SK-N-SH (cell line): ENCODE measurements around the gene DOCK8. TPM values are rescaled to one million over a fixed set of nuclear protein-coding genes. Genes with fewer than 3 reads are reported as not detected.

Experiments used
- CTCF ChIA-PET: fragments of 300-600, 350-600 bp; formaldehyde crosslinking; extraction: SDS; loops from one replicate; lab custom pipeline; 2021; lab: Yijun Ruan, JAX
- POLR2A ChIA-PET: fragments of 350-600 bp; sonication (Branson Sonifier 250); formaldehyde crosslinking; extraction: SDS; loops from one replicate; lab custom pipeline; 2020; ENCODE audit warnings: antibody characterized with exemption, inconsistent platforms; lab: Yijun Ruan, JAX
- DNase-seq: peaks from one replicate; pipeline ENCODE4 v3.0.0; 2012
- H2AFZ ChIP-seq: fragments of 200-600 bp; sonication (generic); 2 replicates; pipeline ENCODE4 v1.8.1; 2016; ENCODE audit warnings: antibody characterized with exemption, mild to moderate bottlenecking, low read depth
- H3F3A ChIP-seq: fragments of 200-600 bp; sonication (generic); replicated peaks from 2 replicates; pipeline ENCODE3; 2016; ENCODE audit warnings: antibody characterized with exemption, mild to moderate bottlenecking; ENCODE audit not compliant: insufficient read depth
- H3K27ac ChIP-seq, 2 experiments: fragments of 200-500 bp in 1 of 2; fragments of 200-600 bp in 1 of 2; sonication (Bioruptor generic) in 1 of 2; sonication (generic), shearing (Covaris generic) in 1 of 2; 2 replicates each; pipeline versions ENCODE4 v1.5.1 to v1.6.1; 2014 to 2016; ENCODE audit warnings: low read depth in 2 of 2, inconsistent platforms in 1 of 2, low read length in 1 of 2, mild to moderate bottlenecking in 1 of 2, mixed read lengths in 1 of 2
- H3K27me3 ChIP-seq: fragments of 200-600 bp; sonication (generic), shearing (Covaris generic); 2 replicates; pipeline ENCODE4 v1.6.1; 2016; ENCODE audit warnings: mixed run types; ENCODE audit not compliant: insufficient read depth
- H3K36me3 ChIP-seq, 2 experiments: fragments of 200-500 bp in 1 of 2; fragments of 200-600 bp in 1 of 2; sonication (Bioruptor generic) in 1 of 2; sonication (generic) in 1 of 2; replicated peaks in 1 of 2; 2 replicates each; pipeline versions ENCODE3 to v1.5.1; 2014 to 2016; ENCODE audit warnings: low read length in 1 of 2, mild to moderate bottlenecking in 1 of 2; ENCODE audit not compliant: insufficient read depth in 2 of 2, control insufficient read depth in 1 of 2
- H3K4me1 ChIP-seq, 2 experiments: fragments of 200-500 bp in 1 of 2; fragments of 200-600 bp in 1 of 2; sonication (Bioruptor generic) in 1 of 2; sonication (generic), shearing (Covaris generic) in 1 of 2; 2 replicates each; pipeline versions ENCODE4 v1.5.1 to v1.6.1; 2014 to 2016; ENCODE audit warnings: low read depth in 1 of 2, low read length in 1 of 2, mixed run types in 1 of 2; ENCODE audit not compliant: insufficient read depth in 2 of 2, control insufficient read depth in 1 of 2
- H3K4me2 ChIP-seq: fragments of 200-600 bp; sonication (generic), shearing (Covaris generic); 2 replicates; pipeline ENCODE4 v1.6.1; 2017; ENCODE audit warnings: mixed run types
- H3K4me3 ChIP-seq, 2 experiments: fragments of 200-500 bp in 1 of 2; fragments of 200-600 bp in 1 of 2; sonication (Bioruptor generic) in 1 of 2; sonication (generic), shearing (Covaris generic) in 1 of 2; 2 replicates each; pipeline versions ENCODE4 v1.5.1 to v1.8.1; 2014 to 2016; ENCODE audit warnings: low read depth in 2 of 2, inconsistent platforms in 1 of 2, low read length in 1 of 2, mild to moderate bottlenecking in 1 of 2, mixed read lengths in 1 of 2, moderate library complexity in 1 of 2
- H3K79me2 ChIP-seq: fragments of 200-600 bp; sonication (generic); 2 replicates; pipeline ENCODE4 v1.8.1; 2017; ENCODE audit warnings: mild to moderate bottlenecking; ENCODE audit not compliant: insufficient read depth
- H3K9ac ChIP-seq: fragments of 200-600 bp; sonication (generic); 2 replicates; pipeline ENCODE4 v1.6.1; 2017; ENCODE audit warnings: mixed run types
- H3K9me2 ChIP-seq: fragments of 200-600 bp; sonication (generic); 2 replicates; pipeline ENCODE4 v1.6.1; 2017; ENCODE audit warnings: mixed run types
- H3K9me3 ChIP-seq: fragments of 200-600 bp; sonication (generic); 2 replicates; pipeline ENCODE4 v1.6.1; 2017; ENCODE audit warnings: mixed run types, mild to moderate bottlenecking, moderate library complexity
- H4K20me1 ChIP-seq: fragments of 200-600 bp; sonication (generic); 2 replicates; pipeline ENCODE4 v1.6.1; 2017; ENCODE audit warnings: mild to moderate bottlenecking, mixed run types; ENCODE audit not compliant: insufficient read depth
- ELF1 ChIP-seq: IDR thresholded peaks from 2 replicates; pipeline ENCODE4 v1.4.0; 2012
- EP300 ChIP-seq, 2 experiments: IDR thresholded peaks; 2 replicates each; pipeline versions ENCODE4 v1.4.0 to v1.6.1; 2012; ENCODE audit warnings: borderline replicate concordance in 1 of 2, low read depth in 1 of 2, low read length in 1 of 2
- FOXM1 ChIP-seq: IDR thresholded peaks from 2 replicates; pipeline ENCODE4 v1.4.0; 2012; ENCODE audit warnings: low read depth, mild to moderate bottlenecking
- GATA2 ChIP-seq: sonication (generic); formaldehyde crosslinking; IDR thresholded peaks from 2 replicates; pipeline ENCODE4 v1.5.0; 2020; ENCODE audit warnings: mild to moderate bottlenecking, missing genetic modification reagents
- MXI1 ChIP-seq: IDR thresholded peaks from 2 replicates; pipeline ENCODE4 v1.6.1; 2012; ENCODE audit warnings: mild to moderate bottlenecking, low read depth, low read length, improper control_type of control experiment
- NFIC ChIP-seq: IDR thresholded peaks from 2 replicates; pipeline ENCODE4 v1.4.0; 2012; ENCODE audit warnings: borderline replicate concordance
- NRF1 ChIP-seq: IDR thresholded peaks from 2 replicates; pipeline ENCODE4 v1.6.1; 2012; ENCODE audit warnings: low read depth, mild to moderate bottlenecking, low read length
- POLR2AphosphoS5 ChIP-seq: IDR thresholded peaks from 2 replicates; pipeline ENCODE4 v1.6.1; 2012; ENCODE audit warnings: low read depth, low read length
- RXRA ChIP-seq: IDR thresholded peaks from 2 replicates; pipeline ENCODE4 v1.4.0; 2012; ENCODE audit warnings: low read depth, mild to moderate bottlenecking, borderline replicate concordance
- SIN3A ChIP-seq: IDR thresholded peaks from 2 replicates; pipeline ENCODE4 v1.6.1; 2012; ENCODE audit warnings: low read depth, mild to moderate bottlenecking, low read length, moderate library complexity, borderline replicate concordance
- TAF1 ChIP-seq: IDR thresholded peaks from 2 replicates; pipeline ENCODE4 v1.6.1; 2012; ENCODE audit warnings: low read depth, mild to moderate bottlenecking, low read length, moderate library complexity, borderline replicate concordance
- TCF12 ChIP-seq: IDR thresholded peaks from 2 replicates; pipeline ENCODE4 v1.4.0; 2012
- YY1 ChIP-seq: IDR thresholded peaks from 2 replicates; pipeline ENCODE4 v1.4.0; 2012; ENCODE audit warnings: low read depth, mild to moderate bottlenecking
- WGBS: methylation state at CpG from one replicate; pipeline ENCODE4 v1.1.6; 2017; ENCODE audit warnings: low lambda C conversion rate; 5-methylcytosine and 5-hydroxymethylcytosine counted together
- polyA plus RNA-seq, 3 experiments: library from polyadenylated mRNA; depleted of rRNA; stranded (reverse); fragments of >200 nt; gene quantifications; 2 replicates each; pipeline ENCODE4 v1.2.3, GENCODE V29; 2012
- TF ChIP-seq, protein P1 (sequence below): IDR thresholded peaks from 2 replicates; pipeline ENCODE4 v1.4.0; 2012; ENCODE audit warnings: low read depth
- TF ChIP-seq, protein P2 (sequence below): fragments of 150-350 bp; IDR thresholded peaks from 2 replicates; pipeline ENCODE4 v1.6.1; 2016; ENCODE audit warnings: mild to moderate bottlenecking, low read depth, low read length

Gene DOCK8
- polyA plus RNA-seq, 1 of the 3 experiments (the other 2 are of a cell fraction): not detected

DNA sequence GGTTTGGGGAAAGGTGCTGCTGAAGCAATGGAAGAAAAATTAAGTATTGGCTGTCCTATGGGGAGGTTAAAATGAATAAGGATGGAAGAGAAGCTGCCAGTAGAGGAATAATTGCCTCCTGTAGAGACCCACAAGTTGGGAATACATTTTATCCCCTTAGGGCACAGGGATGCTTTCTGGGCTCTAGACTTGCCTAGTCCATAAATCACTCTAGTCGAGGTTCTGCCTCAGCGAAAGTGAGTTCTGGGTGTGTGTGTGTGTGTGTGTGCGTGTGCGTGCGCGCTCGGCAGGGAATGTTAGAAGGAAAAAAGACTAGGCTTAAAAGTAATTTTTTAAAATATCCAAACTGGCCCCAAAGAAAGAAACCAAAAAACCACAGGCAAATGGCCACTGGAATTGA is 291.6 kb downstream of the DOCK8 start:
- Histone ChIP-seq H3K4me3 (no peak overlapping the region), H4K20me1 (no peaks in the 10 kb centered on the region)
- TF ChIP-seq GATA2 (CRISPR knock-in tag) (no peak), RXRA (no peak), TAF1 (no peak), FOXM1 (no peak), POLR2AphosphoS5 (no peak)
- TF ChIP-seq, protein P1, sequence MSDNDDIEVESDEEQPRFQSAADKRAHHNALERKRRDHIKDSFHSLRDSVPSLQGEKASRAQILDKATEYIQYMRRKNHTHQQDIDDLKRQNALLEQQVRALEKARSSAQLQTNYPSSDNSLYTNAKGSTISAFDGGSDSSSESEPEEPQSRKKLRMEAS: no peak
- TF ChIP-seq, all 33 proteins: peak for 0
- POLR2A ChIA-PET: no interaction called here
- CTCF ChIA-PET: interaction anchor here (0.7 kb wide), 1 partner anchor 270 kb away, joined by 3 read pairs; no protein-coding TSS in a partner anchor
- no peak overlapping the region for H3K9ac ChIP-seq
- H3K36me3 ChIP-seq: no peaks in the 10 kb centered on the region
- H3K9me3 ChIP-seq: no peaks in the 10 kb centered on the region
- H3K27me3 ChIP-seq: peaks cover 55% of the 10 kb centered on the region
- no peaks in the 10 kb centered on the region for H3K79me2 ChIP-seq
- H3F3A ChIP-seq: no peaks in the 10 kb centered on the region
- no peaks in the 10 kb centered on the region for H3K9me2 ChIP-seq
- WGBS: 55% methylated on average over 7 of the region's 7 CpGs
- H2AFZ ChIP-seq: no peak overlapping the region
- no peak overlapping the region for H3K27ac ChIP-seq
- no peak for DNase-seq
- no peaks in the 10 kb centered on the region; a peak in 1 of 4 replicates for H3K4me1 ChIP-seq
- no peak overlapping the region for H3K4me2 ChIP-seq

DNA sequence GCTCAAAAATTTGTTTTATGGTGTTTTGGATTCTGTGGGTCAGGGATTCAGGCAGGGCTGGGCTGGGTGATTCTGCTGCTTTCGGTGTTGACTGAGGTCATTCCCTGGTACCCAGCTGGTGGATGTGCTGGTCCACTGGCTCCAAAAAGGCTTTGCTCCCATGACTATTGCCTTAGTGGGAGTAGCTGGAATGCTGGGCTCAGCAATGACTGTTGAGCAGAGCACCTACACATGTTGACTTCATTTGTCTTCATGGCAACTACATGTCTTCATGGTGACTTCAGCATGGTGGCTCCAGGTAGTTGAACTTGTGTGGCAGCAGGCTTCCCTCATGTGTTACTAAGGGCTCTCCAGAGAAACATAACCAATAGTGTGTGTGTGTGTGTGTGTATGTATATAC is 297.2 kb downstream of the DOCK8 start:
- WGBS: 25% methylated on average over 1 of the region's 1 CpG
- ChIA-PET POLR2A (no interaction called here), CTCF (no interaction called here)
- Histone ChIP-seq H3K36me3 (no peaks in the 10 kb centered on the region), H3K9me3 (no peaks in the 10 kb centered on the region), H4K20me1 (no peaks in the 10 kb centered on the region), H3K27me3 (peaks cover 23% of the 10 kb centered on the region; the same call in 1 of the 2 replicates), H3K9me2 (no peaks in the 10 kb centered on the region), H3K27ac (no peak overlapping the region), H3K4me1 (no peaks in the 10 kb centered on the region), H3K4me3 (no peak overlapping the region), H3F3A (no peaks in the 10 kb centered on the region), H3K9ac (no peak overlapping the region), H3K4me2 (no peak overlapping the region), H3K79me2 (no peaks in the 10 kb centered on the region), H2AFZ (no peak overlapping the region)
- DNase-seq: no peak
- TF ChIP-seq, protein P2, sequence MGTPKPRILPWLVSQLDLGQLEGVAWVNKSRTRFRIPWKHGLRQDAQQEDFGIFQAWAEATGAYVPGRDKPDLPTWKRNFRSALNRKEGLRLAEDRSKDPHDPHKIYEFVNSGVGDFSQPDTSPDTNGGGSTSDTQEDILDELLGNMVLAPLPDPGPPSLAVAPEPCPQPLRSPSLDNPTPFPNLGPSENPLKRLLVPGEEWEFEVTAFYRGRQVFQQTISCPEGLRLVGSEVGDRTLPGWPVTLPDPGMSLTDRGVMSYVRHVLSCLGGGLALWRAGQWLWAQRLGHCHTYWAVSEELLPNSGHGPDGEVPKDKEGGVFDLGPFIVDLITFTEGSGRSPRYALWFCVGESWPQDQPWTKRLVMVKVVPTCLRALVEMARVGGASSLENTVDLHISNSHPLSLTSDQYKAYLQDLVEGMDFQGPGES: no peak
- no peak for TF ChIP-seq YY1
- no peak for TF ChIP-seq NRF1
- no peak for TF ChIP-seq SIN3A
- TF ChIP-seq ELF1: no peak
- TF ChIP-seq POLR2AphosphoS5: no peak
- no peak for TF ChIP-seq EP300 (IDR thresholded peaks at IDR 0.05; ENCODE audit: borderline replicate concordance in 1 of 2, low read depth in 1 of 2, low read length in 1 of 2)
- no peak for TF ChIP-seq NFIC
- TF ChIP-seq MXI1: no peak
- no peak for TF ChIP-seq TCF12
